SU-DHL-6 (cell line): ENCODE data around the gene RRAS2.

ENCODE experiments used
- CTCF ChIP-seq: fragments of 200-600 bp; sonication (generic); IDR thresholded peaks from one replicate; pipeline ENCODE4 v1.5.1; 2017; ENCODE audit warnings: antibody characterized with exemption, mild to moderate bottlenecking, low read length, moderate library complexity; ENCODE audit not compliant: insufficient read depth, poor library complexity, severe bottlenecking
- EZH2phosphoT487 ChIP-seq: fragments of 200-600 bp; sonication (generic), shearing (Covaris generic); conservative IDR thresholded peaks from 2 replicates; pipeline ENCODE4 v1.6.1; 2018; ENCODE audit warnings: mild to moderate bottlenecking, antibody characterized with exemption, low read length, moderate library complexity, mixed read lengths

- TF ChIP-seq CTCF (no peak), EZH2phosphoT487 (no peak)
Measured at GRCh38 chr11:14399087-14399486, 40.1 kb upstream of the RRAS2 start.
